ENCODE measurements around the gene C1QB. TPM values are rescaled to one million over a fixed set of nuclear protein-coding genes. Genes with fewer than 3 reads are reported as not detected.

The C1QB gene
- total RNA-seq, 6 experiments from 2014 or later = 69.8 to 330 (median 152) TPM

GRCh38 chr1:22676916-22677583 is 24.0 kb downstream of the C1QB start:
- no peaks in the 10 kb centered on the region for H3K4me1 ChIP-seq
- H3K27me3 ChIP-seq = no peaks in the 10 kb centered on the region
- no peaks in the 10 kb centered on the region for H3K36me3 ChIP-seq
- intact Hi-C loops (cut with DNase I) = no loop called here
- H3K4me3 ChIP-seq = no peak overlapping the region
- ATAC-seq (no peak), DNase-seq (no peak)
- TF ChIP-seq CTCF (IDR thresholded peaks at IDR 0.05) (no peak), POLR2A (IDR thresholded peaks at IDR 0.05) (no peak)
- H3K27ac ChIP-seq = no peak overlapping the region
- H3K9me3 ChIP-seq = no peaks in the 10 kb centered on the region
- WGBS (ENCODE audit: insufficient coverage, low coverage, low lambda C conversion rate, missing lambda C conversion rate) = 20% methylated on average over 4 of the region's 37 CpGs

- Histone ChIP-seq H3K27me3 (no peaks in the 10 kb centered on the region), H3K4me1 (no peaks in the 10 kb centered on the region), H3K36me3 (no peaks in the 10 kb centered on the region), H3K9me3 (no peaks in the 10 kb centered on the region), H3K4me3 (no peak overlapping the region), H3K27ac (no peak overlapping the region)
- no peak for TF ChIP-seq CTCF (IDR thresholded peaks at IDR 0.05)
- TF ChIP-seq POLR2A (IDR thresholded peaks at IDR 0.05) = no peak
- intact Hi-C loops (cut with DNase I) = no loop called here
- ATAC-seq = no peak
- WGBS (ENCODE audit: insufficient coverage, low coverage, low lambda C conversion rate, missing lambda C conversion rate) = 89% methylated on average over 5 of the region's 13 CpGs
- no peak for DNase-seq
Observed at GRCh38 chr1:22677931-22678896, 25.2 kb downstream of the C1QB start.

GRCh38 chr1:22680726-22681125 is 27.7 kb downstream of the C1QB start:
- intact Hi-C loops (cut with DNase I) = loop anchor here in 1 of 2 donors (10.0 kb wide), 1 partner anchor 204 kb away; no protein-coding TSS in a partner anchor
- no peak overlapping the region for H3K27ac ChIP-seq
- H3K36me3 ChIP-seq = no peaks in the 10 kb centered on the region
- WGBS (ENCODE audit: insufficient coverage, low coverage, low lambda C conversion rate, missing lambda C conversion rate) = 46% methylated on average over 4 of the region's 9 CpGs
- TF ChIP-seq CTCF (IDR thresholded peaks at IDR 0.05) = no peak
- no peak for TF ChIP-seq POLR2A (IDR thresholded peaks at IDR 0.05)
- H3K27me3 ChIP-seq = no peaks in the 10 kb centered on the region
- H3K4me3 ChIP-seq = no peak overlapping the region
- ATAC-seq = no peak
- H3K9me3 ChIP-seq = no peaks in the 10 kb centered on the region
- no peak for DNase-seq
- H3K4me1 ChIP-seq = no peaks in the 10 kb centered on the region

GRCh38 chr1:22681556-22682276 is 28.7 kb downstream of the C1QB start:
- intact Hi-C loops (cut with DNase I) = loop anchor here in 1 of 2 donors (10.0 kb wide), 1 partner anchor 203 kb away; no protein-coding TSS in a partner anchor
- no peak for ATAC-seq
- no peaks in the 10 kb centered on the region for H3K9me3 ChIP-seq
- no peak overlapping the region for H3K4me3 ChIP-seq
- DNase-seq = no peak
- WGBS (ENCODE audit: insufficient coverage, low coverage, low lambda C conversion rate, missing lambda C conversion rate) = 63% methylated on average over 7 of the region's 15 CpGs
- no peaks in the 10 kb centered on the region for H3K36me3 ChIP-seq
- no peaks in the 10 kb centered on the region for H3K27me3 ChIP-seq
- H3K4me1 ChIP-seq = no peaks in the 10 kb centered on the region
- no peak overlapping the region for H3K27ac ChIP-seq
- TF ChIP-seq POLR2A (IDR thresholded peaks at IDR 0.05) = no peak
- TF ChIP-seq CTCF (IDR thresholded peaks at IDR 0.05) = no peak

All from right lobe of liver (tissue), 6 donors.